LoVo (cell line): Measurements from ENCODE around the gene ITGB6.

Experiments used
- DNase-seq: peaks from one replicate; pipeline ENCODE4 v3.0.0-alpha.2; 2016; ENCODE audit warnings: low spot score

The ITGB6 gene

DNA sequence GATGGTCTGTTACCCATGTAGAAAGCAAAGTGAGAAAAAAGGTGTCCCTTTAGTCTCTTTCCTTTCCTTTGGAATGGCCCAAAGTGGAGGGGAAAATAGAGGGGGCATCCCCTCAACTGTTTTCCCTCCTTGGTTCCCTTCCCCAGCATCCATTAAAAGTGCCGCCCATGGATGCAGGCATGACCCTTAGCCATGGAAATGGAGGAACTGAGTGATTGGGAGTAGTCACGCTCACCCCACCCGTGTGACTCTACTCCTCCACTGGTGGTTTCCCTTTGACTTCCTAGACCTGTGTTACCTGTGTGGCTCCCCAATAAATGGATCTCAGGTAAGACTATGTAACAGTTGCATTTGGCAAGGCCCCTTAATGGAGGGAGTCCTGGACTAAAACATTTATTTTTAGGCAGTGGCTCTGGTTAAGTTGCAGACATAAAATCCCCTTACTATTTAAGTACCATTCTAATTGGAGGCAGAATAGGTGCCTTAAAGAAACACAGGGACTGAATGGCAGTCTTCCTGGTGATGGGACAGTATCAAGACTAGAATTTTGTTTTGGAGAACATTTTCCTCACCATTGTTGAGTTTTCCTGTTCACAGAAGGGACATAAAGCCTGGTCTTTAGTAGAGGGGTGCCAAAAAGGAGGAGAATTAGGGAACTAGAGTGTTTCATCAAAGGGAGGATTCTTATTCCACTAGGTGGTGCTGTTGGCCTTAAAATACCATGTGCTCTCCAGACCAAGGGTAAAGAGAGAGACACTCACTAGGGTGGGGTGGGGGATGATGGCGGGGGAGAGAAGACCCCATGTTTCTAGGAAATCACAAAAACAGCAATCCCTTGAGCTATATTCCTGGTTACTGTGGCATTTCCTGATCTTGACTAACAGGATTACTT lies 112.0 kb downstream of the ITGB6 start:
- no peak for DNase-seq

DNA sequence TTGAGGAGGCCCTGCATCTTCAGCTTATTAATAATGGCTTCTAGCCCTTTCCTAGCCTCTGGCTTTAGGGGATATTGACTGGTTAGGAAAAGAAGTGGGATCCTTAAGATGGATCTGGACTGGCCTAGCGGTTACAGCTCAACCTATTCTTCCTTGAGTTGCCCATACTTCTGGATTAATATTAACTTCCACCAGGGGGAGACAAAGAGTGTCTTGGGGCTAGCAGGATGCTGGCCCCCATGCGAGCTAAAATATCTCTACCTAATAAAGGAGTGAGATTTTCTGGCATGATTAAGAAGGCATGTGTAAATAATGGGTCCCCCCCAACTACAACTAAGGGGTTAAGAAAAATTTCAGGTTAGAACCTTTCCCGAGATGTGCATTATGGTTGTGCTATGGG lies 114.4 kb downstream of the ITGB6 start:
- no peak for DNase-seq

DNA sequence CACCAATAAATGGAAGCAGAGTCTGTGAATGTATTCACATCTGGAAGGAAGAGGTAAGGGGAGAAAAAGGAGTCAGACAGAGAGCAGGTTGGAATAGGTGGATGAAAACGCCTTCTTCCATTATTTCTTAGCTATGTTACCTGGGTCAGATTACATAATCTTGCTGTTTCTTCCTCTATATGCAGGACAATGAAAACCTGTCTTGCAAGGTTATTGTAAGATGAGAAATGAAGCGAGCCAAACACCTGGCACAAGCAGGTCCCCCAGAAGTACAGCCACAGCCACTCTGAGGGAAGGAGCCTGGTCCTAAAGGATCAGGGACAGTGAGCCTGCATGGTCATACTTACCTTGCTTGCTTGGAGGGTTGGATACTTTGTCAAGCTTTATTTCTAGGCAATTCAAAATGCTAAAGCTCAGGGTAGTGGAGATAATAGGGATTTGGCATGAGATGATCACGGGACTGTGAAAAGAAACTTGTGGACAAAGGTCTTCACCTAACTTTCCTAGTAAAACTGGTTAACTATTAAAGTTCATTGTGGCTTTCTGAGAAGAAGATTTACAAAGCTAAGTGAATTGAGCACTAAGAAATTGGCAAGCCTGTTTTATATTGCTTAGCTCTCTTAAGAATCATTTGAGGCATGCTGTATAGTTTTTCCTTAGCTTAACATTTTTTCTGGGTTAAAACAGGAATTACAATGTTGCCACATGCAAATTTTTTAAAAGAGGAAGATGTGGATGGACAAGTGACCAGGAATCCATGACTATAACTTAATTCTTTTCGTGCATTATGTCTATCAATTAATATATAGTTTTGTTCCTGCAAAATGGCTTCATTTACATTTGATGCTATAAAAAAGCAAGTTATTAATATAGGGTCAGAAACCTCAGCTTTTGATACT lies 121.9 kb downstream of the ITGB6 start:
- no peak for DNase-seq

DNA sequence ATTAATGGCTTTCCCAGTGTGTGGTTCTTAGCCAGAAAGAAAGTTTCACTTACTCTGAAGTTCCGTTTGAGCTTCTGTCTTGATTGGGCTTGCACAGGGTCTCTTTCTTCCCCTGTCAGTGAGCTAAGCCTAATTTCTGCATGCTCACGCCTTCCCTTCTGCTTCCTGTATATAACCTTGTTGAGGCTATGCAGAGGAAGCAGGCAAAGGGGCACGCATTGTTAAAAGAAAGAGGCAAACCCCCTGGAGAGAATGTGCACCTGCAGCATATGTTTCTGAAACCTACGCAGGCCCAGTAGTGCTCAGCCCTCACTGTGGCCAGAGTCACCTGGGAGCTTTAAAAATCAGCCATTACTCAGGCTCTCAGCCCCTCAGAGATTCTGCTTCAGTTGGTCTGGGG lies 123.2 kb downstream of the ITGB6 start:
- no peak for DNase-seq

DNA sequence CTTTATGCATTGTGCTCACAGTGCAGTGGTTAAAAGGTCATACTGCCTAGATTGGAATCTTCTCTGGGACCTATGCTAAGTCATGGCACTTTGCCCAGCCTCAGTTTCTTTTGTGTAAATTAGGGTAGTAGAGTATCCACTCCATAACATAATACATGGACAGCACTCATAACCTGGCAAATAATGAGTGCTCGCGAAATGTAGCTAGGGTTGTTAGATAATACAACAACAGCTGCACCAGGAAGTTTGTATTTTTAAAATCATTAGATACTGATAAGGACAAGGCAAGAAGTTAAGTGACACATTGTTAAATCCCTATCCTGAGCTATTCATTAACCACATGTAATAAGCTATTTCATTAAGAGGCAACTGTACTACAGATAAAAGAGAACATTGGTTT lies 123.8 kb downstream of the ITGB6 start:
- peak; percentile 34 for DNase-seq

DNA sequence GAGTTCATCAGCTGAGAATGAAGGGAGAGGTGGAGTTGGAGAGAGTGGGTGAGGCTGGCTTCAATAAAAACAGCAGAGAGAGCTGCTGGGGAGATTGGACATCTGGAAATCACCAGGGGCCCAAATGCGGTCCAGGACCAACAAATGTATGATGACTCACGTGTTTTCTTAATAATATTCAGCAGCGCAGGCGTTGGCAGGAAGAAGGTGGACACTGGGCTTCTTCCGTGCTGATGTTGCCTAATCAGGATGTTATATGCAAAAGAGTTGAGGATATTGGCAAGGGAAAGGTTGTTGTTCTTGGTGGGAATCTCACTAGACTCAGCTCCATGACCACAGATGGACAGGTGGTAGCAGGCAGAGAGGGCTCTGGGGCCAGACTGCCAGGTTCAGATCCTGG lies 124.9 kb downstream of the ITGB6 start:
- DNase-seq: peak; percentile 44

- peak; percentile 45 for DNase-seq
Observed at GRCh38 chr2:160073284-160073888, 126.7 kb downstream of the ITGB6 start.

DNA sequence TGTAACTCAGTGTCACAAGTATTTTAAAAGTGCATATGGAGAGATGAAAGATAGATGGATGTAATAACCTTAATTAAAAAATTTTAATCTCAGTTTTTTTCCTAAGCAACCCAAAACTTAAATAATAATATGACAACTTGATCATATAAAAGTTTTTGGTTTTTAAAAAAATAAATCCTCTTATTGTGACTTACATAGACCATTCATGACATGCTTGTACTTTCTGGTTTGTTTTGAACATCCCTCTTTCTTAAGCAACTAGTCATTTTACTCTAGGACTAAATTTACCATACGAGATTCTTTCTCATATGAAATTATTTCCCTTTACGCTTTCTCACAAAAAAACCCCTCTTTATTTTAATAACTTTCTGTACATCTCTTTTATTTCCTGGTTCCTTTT lies 131.2 kb downstream of the ITGB6 start:
- DNase-seq: no peak

DNA sequence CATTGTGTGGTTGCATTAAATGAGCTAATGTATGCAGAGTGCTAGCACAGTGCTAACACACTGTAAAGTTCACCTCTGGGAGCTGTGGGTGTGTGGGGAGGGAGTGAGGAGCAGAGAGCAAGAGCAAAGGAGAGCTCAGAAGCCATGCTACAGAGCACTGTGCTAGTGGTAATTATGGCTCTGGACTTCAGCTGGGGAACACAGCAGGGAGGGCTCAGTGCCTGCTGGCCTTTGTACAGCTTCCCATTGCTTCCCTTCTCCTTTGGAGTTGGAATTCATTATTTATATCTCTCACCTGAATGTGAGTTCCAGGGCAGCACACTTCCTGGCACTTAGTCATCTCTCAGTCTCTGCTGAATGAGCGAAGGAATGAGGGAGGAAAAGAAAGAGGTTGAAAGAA lies 135.2 kb downstream of the ITGB6 start:
- DNase-seq: no peak

DNA sequence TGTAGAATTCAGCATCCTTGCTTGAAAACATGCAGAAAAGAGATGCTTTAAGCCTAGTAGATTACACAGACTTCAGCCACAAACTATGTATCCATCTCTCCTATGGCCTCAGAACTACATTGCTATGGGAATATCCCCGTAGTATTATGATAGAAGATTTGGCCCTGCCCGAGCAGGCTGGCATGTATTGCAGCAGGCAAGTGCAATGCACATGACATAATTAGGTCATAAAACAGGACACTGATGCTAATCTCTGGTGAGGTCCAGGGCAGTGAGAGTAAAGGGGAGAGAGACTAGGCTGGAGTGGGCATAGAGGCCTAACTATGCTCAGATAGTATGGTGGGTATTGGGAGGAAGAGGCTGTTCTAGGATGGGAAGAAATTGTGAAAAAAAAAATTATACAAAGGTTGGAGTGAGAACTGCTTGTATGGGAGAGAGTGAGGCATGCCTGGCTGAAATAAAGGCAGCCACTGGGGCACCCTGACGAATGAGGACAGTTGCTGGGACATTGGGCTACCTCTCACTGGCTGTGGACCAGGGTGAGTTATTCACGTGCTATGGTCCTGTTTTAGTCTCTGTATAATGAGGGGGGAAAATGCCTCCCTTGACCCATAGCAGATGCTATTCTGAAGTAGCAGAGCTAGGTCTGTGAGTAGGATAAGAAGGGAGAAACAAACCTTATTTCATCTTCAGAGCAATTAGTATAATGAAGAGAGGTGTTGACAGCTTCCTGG lies 136.0 kb downstream of the ITGB6 start:
- no peak for DNase-seq

GRCh38 chr2:160063271-160063670 lies 136.8 kb downstream of the ITGB6 start:
- no peak for DNase-seq

GRCh38 chr2:160062292-160063005 lies 137.6 kb downstream of the ITGB6 start, which contains the start of gene PLA2R1:
PLA2R1 (minus strand) TSS chr2:160062615; CDS start chr2:160062403, 212 bp downstream.
- DNase-seq: peak; percentile 81

- no peak for DNase-seq
Observed at GRCh38 chr2:160061944-160062291, 138.2 kb downstream of the ITGB6 start.

- no peak for DNase-seq
Observed at GRCh38 chr2:160061533-160061932, 138.5 kb downstream of the ITGB6 start.

DNA sequence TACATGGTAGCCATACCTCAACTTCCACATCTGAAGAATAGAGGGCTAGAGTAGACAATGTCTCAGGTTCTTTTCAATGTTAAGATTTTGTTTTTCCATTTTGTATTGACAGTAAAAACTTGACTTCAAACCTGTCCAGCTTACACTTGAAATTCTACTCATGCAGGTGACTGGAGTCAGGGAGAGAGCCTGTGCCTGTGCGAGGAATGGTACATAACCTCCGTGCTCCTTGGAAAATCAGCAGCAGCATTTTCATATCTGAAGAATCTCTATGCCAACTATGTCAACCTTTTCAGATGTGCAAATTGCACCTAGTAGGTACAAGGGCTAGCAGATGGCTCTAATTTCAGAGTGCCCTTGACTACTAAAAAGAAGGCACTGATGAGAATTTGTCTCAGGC lies 139.8 kb downstream of the ITGB6 start:
- no peak for DNase-seq

DNA sequence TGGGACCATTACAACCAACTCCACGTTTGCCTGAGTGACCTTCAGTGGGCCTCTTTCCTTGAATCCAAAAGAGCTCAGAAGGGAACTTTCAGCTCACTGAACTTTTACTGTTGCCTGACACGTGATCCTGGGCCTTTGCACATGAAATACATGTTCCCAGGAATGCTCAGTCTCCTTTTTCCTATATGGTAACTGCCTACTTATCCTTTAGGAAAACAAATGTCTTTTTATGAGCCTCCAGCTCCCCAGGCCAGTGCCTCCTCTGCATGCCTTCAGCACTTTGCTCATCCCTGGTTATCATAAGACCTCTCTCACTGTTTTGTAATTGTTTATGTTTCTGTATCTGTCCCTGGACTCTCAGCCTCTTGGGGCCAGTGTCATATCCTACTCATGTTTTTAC lies 142.7 kb downstream of the ITGB6 start:
- DNase-seq: no peak

DNA sequence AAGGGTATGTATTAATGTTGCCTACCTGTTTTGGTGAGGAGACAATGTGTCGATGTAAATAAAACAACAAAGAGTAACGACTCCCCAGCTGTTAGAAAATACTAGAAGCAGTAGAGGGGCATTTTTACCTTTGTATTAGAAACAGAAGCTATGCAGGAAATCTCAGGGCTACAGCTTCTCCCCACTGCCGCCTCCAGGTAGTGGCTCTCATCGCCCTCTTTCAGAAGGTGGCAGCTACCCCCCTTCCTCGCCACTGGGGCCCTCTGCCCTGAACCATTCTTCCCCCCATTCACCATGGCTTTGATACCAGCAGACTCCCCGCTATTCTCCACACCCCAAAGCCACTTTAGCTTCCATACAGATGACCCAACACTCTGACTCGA lies 144.4 kb downstream of the ITGB6 start:
- DNase-seq: no peak

DNA sequence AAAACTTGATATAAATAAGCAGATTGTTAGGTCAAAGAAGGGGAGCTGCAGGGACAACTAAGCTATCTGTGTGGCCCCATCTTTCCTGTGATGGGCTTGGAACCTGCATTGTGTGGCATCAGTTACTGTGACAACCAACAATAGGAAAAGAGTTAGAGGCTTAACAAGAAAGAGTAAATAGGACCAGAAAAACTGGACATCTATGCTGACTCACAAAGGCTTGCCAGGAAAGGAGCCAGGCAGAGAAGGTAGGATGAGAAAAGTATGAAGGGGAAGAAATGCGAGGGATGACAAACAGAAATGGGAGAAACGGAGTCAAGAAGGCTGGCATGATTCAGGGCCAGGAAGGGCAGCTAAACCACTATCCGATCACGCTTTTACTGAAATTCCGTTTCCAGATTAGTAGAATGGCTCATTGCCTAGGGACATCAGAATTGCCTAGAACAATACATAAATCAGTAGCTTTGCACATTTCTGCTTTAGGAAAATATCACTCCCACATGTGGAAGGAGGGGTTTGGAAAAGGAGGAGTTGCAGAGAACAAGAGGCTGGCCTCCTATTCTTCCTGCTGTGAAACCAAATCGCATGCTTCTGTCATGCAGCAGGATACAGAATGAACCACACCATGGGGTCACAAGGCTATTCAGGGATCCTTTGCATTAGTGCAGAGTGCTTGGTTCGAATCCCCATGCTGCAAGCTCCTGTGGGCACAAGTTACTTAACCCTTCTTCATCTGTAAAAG lies 144.9 kb downstream of the ITGB6 start:
- no peak for DNase-seq

DNA sequence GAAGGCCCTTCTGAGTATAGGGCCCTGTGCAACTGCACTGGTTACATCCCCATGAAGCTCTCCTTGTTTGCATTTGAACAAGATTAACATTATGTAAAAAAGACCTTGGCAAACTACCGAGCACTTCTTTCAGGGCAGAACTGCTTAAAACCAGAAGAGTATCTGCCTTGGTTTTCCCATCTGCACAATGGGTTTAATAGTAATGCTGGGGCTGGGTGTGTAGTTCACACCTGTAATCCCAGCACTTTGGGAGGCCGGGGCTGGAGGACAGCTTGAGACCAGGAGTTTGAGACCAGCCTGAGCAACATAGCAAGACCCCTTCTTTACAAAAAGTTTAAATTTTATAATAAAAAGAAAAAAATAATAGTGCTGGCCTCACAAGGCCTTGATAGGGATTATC lies 146.1 kb downstream of the ITGB6 start:
- DNase-seq: no peak

DNA sequence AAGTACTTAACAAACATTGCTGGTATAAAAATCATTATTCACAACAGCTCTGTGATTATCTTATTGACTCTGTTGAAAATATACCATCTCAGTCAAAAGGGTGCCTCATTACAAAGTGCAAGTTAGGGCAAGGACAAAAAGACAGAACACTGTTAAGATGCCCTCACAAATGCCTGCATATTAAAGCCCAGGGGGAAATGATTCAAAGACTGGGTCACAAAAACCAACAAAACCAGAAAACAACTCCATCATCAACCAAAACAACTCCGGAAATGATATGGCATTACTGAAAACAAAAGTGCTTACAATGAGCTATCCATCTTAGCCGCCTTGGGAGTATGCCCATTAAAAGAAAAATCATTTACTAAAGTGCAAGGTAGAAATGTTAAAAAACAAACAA lies 147.5 kb downstream of the ITGB6 start:
- DNase-seq: no peak

GRCh38 chr2:160051371-160051800 lies 148.7 kb downstream of the ITGB6 start:
- DNase-seq: no peak
